GM12878 (cell line): Measurements from ENCODE around the gene WDHD1. TPM values are rescaled to one million over a fixed set of nuclear protein-coding genes. Genes with fewer than 3 reads are reported as not detected.

Experiments used
- ATAC-seq: fragments of 200-7000 bp; cut with Tn5 transposase; 3 replicates; pipeline ENCODE4 v1.9.1; 2020; ENCODE audit warnings: mild to moderate bottlenecking, moderate library complexity
- BruUV-seq: library from RNA; stranded (reverse); fragments of 400-500 nt; replicated peaks from 2 replicates; lab custom pipeline; 2021; lab: Mats Ljungman, UMichigan
- CTCF ChIA-PET: fragments of 300-600 bp; sonication (Branson Sonifier 250); formaldehyde crosslinking; extraction: SDS; loops from one replicate; lab custom pipeline; 2021; ENCODE audit warnings: inconsistent platforms; lab: Yijun Ruan, JAX
- POLR2A ChIA-PET: fragments of 350-600 bp; formaldehyde crosslinking; extraction: SDS; loops from one replicate; lab custom pipeline; 2021; ENCODE audit warnings: inconsistent platforms; lab: Charles Lee
- RAD21 ChIA-PET: fragments of 300-600 bp; sonication (Branson Sonifier 250); formaldehyde crosslinking; loops from one replicate; lab custom pipeline; 2023; ENCODE audit warnings: antibody characterized with exemption; ENCODE audit not compliant: unreplicated experiment; lab: Charles Lee
- SMC1A ChIA-PET: fragments of 300-600 bp; sonication (Branson Sonifier 250); formaldehyde crosslinking; loops from one replicate; lab custom pipeline; 2023; ENCODE audit not compliant: unreplicated experiment, uncharacterized antibody; lab: Charles Lee
- DNase-seq: peaks from one replicate; pipeline ENCODE4 v3.0.0-alpha.2; 2011; ENCODE audit warnings: low read depth, low spot score
- FAIRE-seq: peaks from 3 replicates; lab custom pipeline; 2011; peaks lifted over from hg19 to GRCh38; lab: Jason Lieb, UNC
- H2AFZ ChIP-seq: 2 replicates; pipeline ENCODE4 v1.6.0; 2011; ENCODE audit warnings: low read depth, low read length, control low read depth; ENCODE audit not compliant: control insufficient read depth
- H3K27ac ChIP-seq: 2 replicates; pipeline ENCODE4 v1.5.1; 2011; ENCODE audit warnings: control low read depth; ENCODE audit not compliant: control insufficient read depth, insufficient read depth
- H3K27me3 ChIP-seq, 2 experiments: replicated peaks in 1 of 2; 2 replicates each; pipeline versions ENCODE4 v1.6.0 to v1.6.1; 2011; ENCODE audit warnings: low read length in 1 of 2; ENCODE audit not compliant: control insufficient read depth in 2 of 2, insufficient read depth in 2 of 2
- H3K36me3 ChIP-seq, 2 experiments: 2 replicates each; pipeline ENCODE4 v1.5.1; 2011; ENCODE audit warnings: low read length in 1 of 2; ENCODE audit not compliant: control insufficient read depth in 2 of 2, insufficient read depth in 2 of 2
- H3K4me1 ChIP-seq: 2 replicates; pipeline ENCODE4 v1.6.1; 2011; ENCODE audit warnings: mild to moderate bottlenecking, low read length, moderate library complexity, mixed read lengths; ENCODE audit not compliant: control insufficient read depth, insufficient read depth
- H3K4me2 ChIP-seq: 2 replicates; pipeline ENCODE4 v1.6.0; 2011; ENCODE audit warnings: control low read depth; ENCODE audit not compliant: control insufficient read depth, insufficient read depth
- H3K4me3 ChIP-seq: fragments of 200-600 bp; sonication (generic); 2 replicates; pipeline ENCODE4 v1.5.1; 2016
- H3K79me2 ChIP-seq: 2 replicates; pipeline ENCODE4 v1.6.0; 2011; ENCODE audit warnings: low read length; ENCODE audit not compliant: control insufficient read depth, insufficient read depth
- H3K9ac ChIP-seq: 2 replicates; pipeline ENCODE4 v1.8.0; 2011; ENCODE audit warnings: low read length, control low read depth, mixed read lengths; ENCODE audit not compliant: control insufficient read depth, insufficient read depth
- H3K9me3 ChIP-seq: replicated peaks from 3 replicates; pipeline ENCODE4 v1.5.1; 2011; ENCODE audit warnings: mild to moderate bottlenecking, low read length; ENCODE audit not compliant: control insufficient read depth, insufficient read depth
- H4K20me1 ChIP-seq: 2 replicates; pipeline ENCODE4 v1.6.0; 2011; ENCODE audit not compliant: control insufficient read depth, insufficient read depth
- CEBPB ChIP-seq, 2 experiments: fragments of 150-350 bp in 1 of 2; IDR thresholded peaks; 2 replicates each; pipeline ENCODE4 v1.6.1; 2012 to 2014; ENCODE audit warnings: low read depth in 2 of 2, low read length in 2 of 2, borderline replicate concordance in 1 of 2, inconsistent platforms in 1 of 2
- CHD2 ChIP-seq: IDR thresholded peaks from 2 replicates; pipeline ENCODE4 v1.6.1; 2011; ENCODE audit warnings: low read depth, low read length, improper control_type of control experiment, borderline replicate concordance
- CREB1 ChIP-seq: IDR thresholded peaks from 2 replicates; pipeline ENCODE4 v1.6.1; 2012; ENCODE audit warnings: low read depth, mild to moderate bottlenecking, inconsistent platforms
- HCFC1 ChIP-seq: fragments of 150-350 bp; IDR thresholded peaks from 2 replicates; pipeline ENCODE4 v1.6.1; 2014; ENCODE audit warnings: low read length
- IRF3 ChIP-seq: fragments of 450-650 bp; IDR thresholded peaks from 2 replicates; pipeline ENCODE4 v1.6.1; 2014; ENCODE audit warnings: mild to moderate bottlenecking
- LARP7 ChIP-seq: fragments of 450-650 bp; IDR thresholded peaks from 2 replicates; pipeline ENCODE4 v1.6.1; 2017; ENCODE audit warnings: mild to moderate bottlenecking
- PBX3 ChIP-seq: IDR thresholded peaks from 2 replicates; pipeline ENCODE4 v1.6.1; 2011; ENCODE audit warnings: mild to moderate bottlenecking, low read depth, low read length, moderate library complexity; ENCODE audit not compliant: insufficient replicate concordance
- PKNOX1 ChIP-seq: fragments of 450-650 bp; IDR thresholded peaks from 2 replicates; pipeline ENCODE4 v1.6.1; 2016; ENCODE audit warnings: mild to moderate bottlenecking
- SIN3A ChIP-seq: IDR thresholded peaks from 2 replicates; pipeline ENCODE4 v1.6.1; 2012; ENCODE audit warnings: low read depth, low read length, improper control_type of control experiment
- SMC3 ChIP-seq: IDR thresholded peaks from 2 replicates; pipeline ENCODE4 v1.6.1; 2011; ENCODE audit warnings: low read length, improper control_type of control experiment, borderline replicate concordance
- SUZ12 ChIP-seq: fragments of 200-600 bp; sonication (generic); IDR thresholded peaks from one replicate; pipeline ENCODE4 v1.6.1; 2018; ENCODE audit warnings: antibody characterized with exemption, mild to moderate bottlenecking; ENCODE audit not compliant: unreplicated experiment
- TBL1XR1 ChIP-seq: IDR thresholded peaks from 2 replicates; pipeline ENCODE4 v1.6.1; 2012; ENCODE audit warnings: low read depth, low read length, improper control_type of control experiment
- TCF7 ChIP-seq: IDR thresholded peaks from 2 replicates; pipeline ENCODE4 v1.6.1; 2014; ENCODE audit warnings: antibody characterized with exemption, borderline replicate concordance
- ZBTB11 ChIP-seq: fragments of 450-650 bp; formaldehyde crosslinking; IDR thresholded peaks from 2 replicates; pipeline ENCODE4 v1.5.0; 2022; ENCODE audit warnings: mild to moderate bottlenecking, missing genetic modification characterization
- WGBS: methylation state at CpG from one replicate; pipeline ENCODE4 v1.1.6; 2016; ENCODE audit warnings: low lambda C conversion rate; ENCODE audit not compliant: insufficient replicate concordance, insufficient coverage; ENCODE audit errors: missing lambda C conversion rate; 5-methylcytosine and 5-hydroxymethylcytosine counted together
- in situ Hi-C: fragments of 300-500 bp; cut with MboI; formaldehyde crosslinking; loops from 9 replicates; pipeline ENCODE4 v1.14.3; 2018; ENCODE audit warnings: mixed read lengths
- intact Hi-C: fragments of 100-400 bp; cut with micrococcal nuclease; formaldehyde crosslinking; loops from one replicate; pipeline ENCODE4 v1.14.2; 2022; ENCODE audit not compliant: unreplicated experiment
- polyA plus RNA-seq, 11 experiments: library from polyadenylated mRNA; depleted of rRNA in 4 of 11; unstranded in 6 of 11; stranded (reverse) in 5 of 11; fragments of >200 nt; fragmentation: Nextera tagmentation in 4 of 11; fragmentation: Illumina TruSeq in 1 of 11; extraction: Ambion mirVana in 4 of 11; extraction: Trizol in 1 of 11; gene quantifications; 1 replicate in 1 of 11; 2 replicates in 10 of 11; pipeline versions ENCODE4 v1.2.1 to v1.2.3, GENCODE V29; 2011 to 2016; ENCODE audit warnings: inconsistent platforms in 2 of 11, missing spikeins in 2 of 11, low read depth in 1 of 11
- total RNA-seq, 4 experiments: library from RNA; depleted of rRNA in 3 of 4; stranded (reverse); fragments of >200 nt in 3 of 4; fragmentation: Illumina TruSeq in 1 of 4; extraction: Trizol in 1 of 4; gene quantifications; 2 replicates each; pipeline versions ENCODE4 v1.2.1 to v1.2.3, GENCODE V29; 2013 to 2021

WDHD1 gene
- total and polyA plus RNA-seq, 10 of the 15 experiments (the other 5 are each of a cell fraction or from before 2014, with no cell fraction given) = 11.3 to 50.5 (median 32.6) TPM

GRCh38 chr14:54981698-54982097, 45.2 kb downstream of the WDHD1 start:
- no TSS peak for BruUV-seq
- ATAC-seq (no peak), DNase-seq (no peak), FAIRE-seq (no peak)
- Histone ChIP-seq H2AFZ (no peak overlapping the region), H3K27ac (no peak overlapping the region), H3K36me3 (peaks cover 0 to 6% of the 10 kb centered on the region in 2 experiments; a peak in 3 of 4 replicates), H3K4me3 (no peak overlapping the region), H4K20me1 (no peaks in the 10 kb centered on the region), H3K4me1 (no peaks in the 10 kb centered on the region), H3K9me3 (no peaks in the 10 kb centered on the region), H3K79me2 (no peaks in the 10 kb centered on the region), H3K9ac (no peak overlapping the region), H3K27me3 (no peaks in the 10 kb centered on the region), H3K4me2 (no peak overlapping the region)
- RAD21 ChIA-PET = interaction anchor here (1.6 to 1.9 kb wide), 2 partner anchors 100 to 418 kb away, joined by 3 read pairs; no protein-coding TSS in a partner anchor
- in situ Hi-C loops = no loop called here
- CTCF ChIA-PET = interaction anchor here (0.6 to 1.6 kb wide), 4 partner anchors 12 to 417 kb away, joined by 3 to 4 read pairs (median 4); no protein-coding TSS in a partner anchor
- WGBS = 83% methylated on average over 6 of the region's 6 CpGs
- SMC1A ChIA-PET = interaction anchor here (0.6 to 1.0 kb wide), 2 partner anchors 100 to 137 kb away, joined by 3 to 4 read pairs; no protein-coding TSS in a partner anchor
- intact Hi-C loops = no loop called here
- POLR2A ChIA-PET = no interaction called here
- TF ChIP-seq PKNOX1 = no peak
- TF ChIP-seq CHD2 = no peak
- no peak for TF ChIP-seq IRF3
- TF ChIP-seq LARP7 = no peak
- no peak for TF ChIP-seq SMC3
- no peak for TF ChIP-seq SIN3A
- TF ChIP-seq TCF7 = no peak
- TF ChIP-seq CEBPB (IDR thresholded peaks at IDR 0.05; ENCODE audit: borderline replicate concordance in 1 of 2, low read depth in 2 of 2, low read length in 2 of 2) = no peak
- no peak for TF ChIP-seq TBL1XR1
- TF ChIP-seq SUZ12 = no peak
- TF ChIP-seq HCFC1 = no peak
- TF ChIP-seq PBX3 = no peak
- no peak for TF ChIP-seq ZBTB11 (CRISPR knock-in tag)
- TF ChIP-seq CREB1 = no peak
